Right ventricle myocardium inferior (tissue), 1 donor: ENCODE data around the gene CPT1C. TPM values are rescaled to one million over a fixed set of nuclear protein-coding genes. Genes with fewer than 3 reads are reported as not detected.
A peak's percentile ranks its signal among the peaks of the same experiment; 100 is the strongest.

Experiments used
- ATAC-seq: fragments of 200-7000 bp; cut with Tn5 transposase; one replicate; pipeline ENCODE4 v1.9.1; 2020; ENCODE audit warnings: mild to moderate bottlenecking, moderate library complexity
- DNase-seq: peaks from one replicate; pipeline ENCODE4 v3.0.0; 2021; ENCODE audit errors: missing footprints
- intact Hi-C: fragments of 100-400 bp; cut with DNase I; formaldehyde crosslinking; loops from one replicate; pipeline ENCODE4 v1.11.0; 2022
- total RNA-seq: library from RNA; stranded (reverse); fragmentation: NEBNext Ultra II Directional; extraction: Animal tissue kit (Norgen Biotek cat#: 25700); gene quantifications from one replicate; pipeline ENCODE4 v1.2.1, GENCODE V29; 2021
- donor health status: DM: no; HTN: yes; CAD: no; lungs with severe emphysema.

CPT1C gene
- total RNA-seq, 1 donor from 2014 or later = 2.9 TPM

- intact Hi-C loops = loop anchor here (1.0 to 5.0 kb wide), 5 partner anchors 37 to 226 kb away; partner anchors contain the start of genes AKT1S1, ALDH16A1, FUZ and PIH1D1
- no peak for ATAC-seq
- peak; percentile 83 for DNase-seq
Measured at GRCh38 chr19:49677901-49678674, 12.8 kb upstream of the CPT1C start.

- intact Hi-C loops = loop anchor here (5.0 kb wide), 2 partner anchors 198 to 227 kb away; partner anchors contain the start of genes AKT1S1, ALDH16A1, PIH1D1 and TBC1D17
- DNase-seq (peak; percentile 20), ATAC-seq (no peak)
Measured at GRCh38 chr19:49678985-49679770, 11.7 kb upstream of the CPT1C start.

GRCh38 chr19:49679771-49680413, 11.0 kb upstream of the CPT1C start:
- intact Hi-C loops = loop anchor here (5.0 kb wide), 2 partner anchors 197 to 228 kb away; partner anchors contain the start of genes AKT1S1, ALDH16A1, PIH1D1 and TBC1D17
- peak; percentile 11 for DNase-seq
- ATAC-seq = no peak

- ATAC-seq (no peak), DNase-seq (peak; percentile 95)
- intact Hi-C loops = no loop called here
Measured at GRCh38 chr19:49680421-49681351, 10.2 kb upstream of the CPT1C start.

- intact Hi-C loops = no loop called here
- ATAC-seq = no peak
- peak; percentile 33 for DNase-seq
Measured at GRCh38 chr19:49681830-49682229, 9.1 kb upstream of the CPT1C start.

GRCh38 chr19:49682274-49682673, 8.6 kb upstream of the CPT1C start:
- intact Hi-C loops = no loop called here
- DNase-seq = peak; percentile 6
- ATAC-seq = no peak

GRCh38 chr19:49683814-49684250, 7.1 kb upstream of the CPT1C start:
- DNase-seq = peak; percentile 11
- intact Hi-C loops = no loop called here
- ATAC-seq = no peak

GRCh38 chr19:49684251-49684982, 6.5 kb upstream of the CPT1C start:
- ATAC-seq (no peak), DNase-seq (peak; percentile 57)

GRCh38 chr19:49684983-49685553, 5.8 kb upstream of the CPT1C start:
- intact Hi-C loops = no loop called here
- ATAC-seq (no peak), DNase-seq (no peak)

More at GRCh38 chr19:49684251-49684982, 6.5 kb upstream of the CPT1C start:
- intact Hi-C loops = no loop called here

- DNase-seq (no peak), ATAC-seq (no peak)
- intact Hi-C loops = no loop called here
Measured at GRCh38 chr19:49685845-49686332, 5.0 kb upstream of the CPT1C start.

GRCh38 chr19:49686503-49687088, 4.3 kb upstream of the CPT1C start:
- DNase-seq = no peak
- ATAC-seq = no peak
- intact Hi-C loops = no loop called here

GRCh38 chr19:49687150-49687549, 3.8 kb upstream of the CPT1C start:
- intact Hi-C loops = no loop called here
- ATAC-seq (no peak), DNase-seq (no peak)

- intact Hi-C loops = no loop called here
- ATAC-seq (no peak), DNase-seq (no peak)
Measured at GRCh38 chr19:49687566-49688316, 3.2 kb upstream of the CPT1C start.

GRCh38 chr19:49688531-49689132, 2.3 kb upstream of the CPT1C start:
- ATAC-seq (no peak), DNase-seq (no peak)
- intact Hi-C loops = no loop called here
